Hematopoietic multipotent progenitor cell treated with erythropoietin and hydrocortisone succinate and interleukin-3 and kit ligand, for 8 days (in vitro differentiated cells): ENCODE measurements around the gene TTC21A.

Experiments
- DNase-seq: peaks from one replicate; pipeline ENCODE4 v3.0.0-alpha.2; 2015

Gene TTC21A

DNA sequence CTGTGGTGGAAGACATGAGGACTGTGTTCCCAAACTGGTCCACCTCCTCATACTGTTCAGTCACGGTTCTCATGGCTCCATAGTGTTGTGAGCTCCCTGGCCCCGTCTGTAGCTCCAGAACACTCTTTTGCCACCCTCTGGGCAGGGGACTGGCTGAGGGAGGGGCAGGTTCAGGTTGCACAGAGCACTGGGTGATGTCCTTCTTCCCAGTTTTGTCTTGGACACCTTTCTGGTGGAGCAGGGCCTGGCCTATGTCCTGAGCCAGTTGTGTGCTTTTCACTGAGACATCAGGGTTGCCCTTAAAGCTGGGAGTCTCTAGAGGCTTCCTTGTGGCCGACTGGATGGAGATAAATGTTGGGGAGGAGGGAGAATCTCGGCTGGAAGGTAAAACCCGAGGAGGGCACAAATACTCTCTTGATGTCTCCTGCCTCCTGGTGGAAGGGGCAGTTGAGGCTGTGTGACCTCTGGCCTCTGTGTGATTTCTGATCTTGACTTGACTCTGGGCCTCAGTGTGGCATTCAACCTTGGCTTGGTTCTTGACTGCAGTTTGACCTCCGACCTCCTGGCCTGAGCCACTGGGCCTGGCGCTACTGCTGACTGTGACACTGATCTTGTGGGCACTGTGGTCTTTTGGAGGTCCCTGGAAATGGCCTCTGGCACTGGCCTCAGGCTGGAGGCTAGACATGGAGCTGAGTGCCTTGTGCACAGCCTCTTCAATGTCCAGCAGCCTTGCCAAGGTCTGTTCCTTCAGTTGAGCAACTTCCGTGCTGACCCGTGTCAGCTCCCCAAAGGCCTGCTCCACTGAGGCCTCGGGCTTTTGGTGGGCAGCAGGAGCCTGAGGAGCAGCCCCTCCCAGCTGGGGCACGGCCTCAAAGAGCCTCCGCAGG, 76.8 kb downstream of the TTC21A start:
- DNase-seq = no peak

DNA sequence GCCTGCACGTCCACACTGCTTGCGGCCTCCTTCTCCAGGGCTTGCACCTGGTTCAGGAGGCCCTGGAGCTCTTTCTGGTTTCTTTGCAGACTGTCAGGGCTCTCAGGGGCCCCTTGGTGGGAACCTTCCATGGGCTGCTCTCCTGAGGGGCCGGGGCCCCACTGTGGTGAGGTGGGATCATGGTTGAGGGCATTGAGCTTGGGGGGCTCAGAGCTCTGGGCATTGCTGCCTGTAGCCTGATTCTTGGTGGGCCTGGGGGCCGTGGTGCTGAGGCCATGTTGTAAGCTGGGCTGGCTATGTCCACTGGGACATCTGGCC, 77.4 kb downstream of the TTC21A start:
- no peak for DNase-seq

DNA sequence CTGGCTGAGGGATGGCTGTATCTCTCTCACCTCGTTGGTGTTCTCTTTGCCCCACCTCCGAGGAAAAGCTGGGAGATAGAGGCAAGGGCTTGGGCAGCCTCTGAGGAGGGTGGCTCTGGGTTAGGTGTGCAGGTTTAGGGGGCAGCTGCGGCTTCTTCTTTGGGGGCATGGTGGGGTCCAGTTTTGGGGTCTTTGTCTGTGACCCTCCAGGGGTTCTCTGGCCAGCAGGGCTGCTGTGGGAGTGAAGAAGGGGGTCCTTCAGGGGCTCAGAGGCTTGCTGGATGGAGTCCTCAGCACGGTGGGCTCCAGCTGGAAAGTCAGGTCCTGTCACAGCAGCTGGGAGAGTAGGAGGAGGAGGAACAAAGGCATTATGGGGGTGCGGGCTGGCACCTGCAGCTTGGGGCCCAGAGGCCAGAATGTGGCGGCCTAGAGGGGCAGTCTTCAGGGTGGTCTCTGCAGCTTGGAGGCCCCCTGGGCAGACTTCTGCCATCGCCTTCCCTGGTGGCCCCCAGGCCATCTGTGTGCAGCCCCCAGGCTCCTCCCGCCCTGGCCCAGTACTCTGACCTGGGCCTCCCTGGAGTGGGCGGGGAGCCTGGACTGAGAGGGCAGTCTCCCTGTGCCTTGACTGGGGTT, 78.0 kb downstream of the TTC21A start:
- no peak for DNase-seq

DNA sequence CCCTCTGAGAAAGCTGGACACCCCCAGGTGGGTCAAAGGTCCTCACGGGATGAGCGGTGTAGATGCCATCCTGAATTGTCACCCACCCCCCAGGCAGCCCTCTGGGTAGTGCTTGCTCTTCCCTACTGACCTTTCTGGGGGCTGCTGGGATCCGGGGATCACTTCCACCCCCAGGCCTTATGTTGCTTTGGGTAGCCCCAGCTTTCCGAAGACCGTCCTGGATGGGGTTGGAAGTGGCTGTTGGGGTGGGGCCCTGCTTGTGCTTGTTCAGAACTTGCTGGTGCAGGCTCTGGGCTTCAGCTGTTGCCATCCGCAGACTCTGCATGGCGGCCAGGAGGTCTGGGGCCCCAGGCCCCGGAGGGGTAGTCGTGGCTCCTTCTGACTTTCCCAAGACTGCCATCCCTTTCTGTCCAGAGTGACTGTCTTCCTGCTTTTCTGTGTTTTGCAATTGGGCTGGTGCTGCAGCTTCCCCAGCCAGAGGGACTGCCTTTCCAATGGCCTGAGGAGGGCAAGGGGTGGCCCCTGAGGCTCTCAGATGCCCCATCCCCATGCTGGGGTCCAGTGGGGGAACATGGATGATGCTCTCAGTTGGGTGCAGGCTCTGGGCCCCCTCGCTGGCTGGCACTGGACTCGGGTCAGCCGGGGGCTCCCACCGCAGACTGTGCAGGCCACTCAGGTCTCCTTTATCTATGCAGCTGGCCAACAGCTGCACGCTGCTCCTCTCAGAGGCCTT, 78.6 kb downstream of the TTC21A start:
- no peak for DNase-seq

DNA sequence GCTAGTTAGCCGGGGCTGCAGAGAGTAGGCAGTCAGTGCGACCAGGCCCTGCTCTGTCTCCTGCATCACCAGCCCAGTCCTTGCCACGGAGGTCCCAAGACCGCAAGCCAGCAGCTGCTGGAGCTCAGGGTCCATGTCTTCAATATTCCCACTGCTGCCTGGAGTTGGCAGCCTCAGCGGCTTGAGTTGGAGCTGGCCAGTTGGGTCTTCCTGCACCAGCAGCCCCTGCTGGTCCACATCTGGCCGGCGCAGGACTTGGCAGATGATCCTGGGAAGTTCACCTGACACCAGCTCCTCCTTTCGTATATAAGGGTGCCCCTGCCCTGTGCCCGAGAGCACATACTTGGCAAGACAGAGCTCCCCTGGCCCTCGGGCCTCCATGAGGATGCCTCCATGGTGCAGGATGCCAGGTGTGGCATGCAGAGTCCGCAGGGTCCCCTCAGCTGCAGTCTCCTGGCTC, 79.2 kb downstream of the TTC21A start:
- no peak for DNase-seq

DNA sequence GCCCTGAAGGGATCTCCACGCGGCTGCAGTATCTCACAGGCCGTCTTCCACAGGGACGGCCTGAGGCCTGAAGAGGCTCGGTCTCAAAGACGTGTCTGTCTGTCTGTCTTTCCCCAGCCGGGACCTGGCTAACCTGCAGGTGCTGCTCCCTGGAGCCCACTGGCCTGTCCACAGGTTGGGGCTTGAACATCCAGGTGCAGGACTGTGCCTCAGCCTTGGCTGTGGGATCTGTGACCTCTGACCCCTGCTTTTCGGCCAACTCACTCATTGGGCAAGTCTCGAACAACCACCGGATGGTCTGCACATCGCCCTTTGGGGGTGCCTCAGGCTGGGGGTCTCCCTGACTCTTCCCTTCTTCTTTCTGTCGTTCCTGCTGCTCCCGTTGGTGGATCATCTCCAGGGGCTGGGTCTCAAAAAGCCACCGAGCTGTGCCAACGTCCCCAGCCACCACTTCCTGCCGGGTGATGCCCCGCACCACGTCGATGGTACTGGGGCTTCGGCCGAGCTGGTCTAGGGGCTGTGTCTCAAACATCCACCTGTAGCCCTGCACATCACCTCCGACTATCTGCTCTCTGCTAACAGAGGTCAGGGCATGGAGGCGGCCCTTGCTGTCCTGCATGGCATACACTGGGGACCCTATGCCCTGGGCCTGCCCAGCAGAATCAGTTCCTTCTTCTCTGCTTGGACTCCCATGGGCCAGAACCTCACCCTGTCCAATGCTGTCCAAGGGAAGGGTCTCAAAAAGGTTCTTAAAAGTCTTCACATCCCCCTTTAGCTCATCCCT, 80.1 kb downstream of the TTC21A start:
- DNase-seq = no peak
